ENCODE measurements around the gene PLEKHA3. TPM values are rescaled to one million over a fixed set of nuclear protein-coding genes. Genes with fewer than 3 reads are reported as not detected.
"Not testable (repeated sequence)": the region's sequence is repeated elsewhere in the genome, so short reads cannot be mapped to it uniquely, and the experiment has no call there.

The PLEKHA3 gene
- total RNA-seq, 1 donor from 2014 or later, result 8.4 TPM

GRCh38 chr2:178522950-178523595, 42.8 kb downstream of the PLEKHA3 start:
- peak; percentile 29 for DNase-seq (ENCODE audit: extremely low read depth, low read depth, low spot score)

DNA sequence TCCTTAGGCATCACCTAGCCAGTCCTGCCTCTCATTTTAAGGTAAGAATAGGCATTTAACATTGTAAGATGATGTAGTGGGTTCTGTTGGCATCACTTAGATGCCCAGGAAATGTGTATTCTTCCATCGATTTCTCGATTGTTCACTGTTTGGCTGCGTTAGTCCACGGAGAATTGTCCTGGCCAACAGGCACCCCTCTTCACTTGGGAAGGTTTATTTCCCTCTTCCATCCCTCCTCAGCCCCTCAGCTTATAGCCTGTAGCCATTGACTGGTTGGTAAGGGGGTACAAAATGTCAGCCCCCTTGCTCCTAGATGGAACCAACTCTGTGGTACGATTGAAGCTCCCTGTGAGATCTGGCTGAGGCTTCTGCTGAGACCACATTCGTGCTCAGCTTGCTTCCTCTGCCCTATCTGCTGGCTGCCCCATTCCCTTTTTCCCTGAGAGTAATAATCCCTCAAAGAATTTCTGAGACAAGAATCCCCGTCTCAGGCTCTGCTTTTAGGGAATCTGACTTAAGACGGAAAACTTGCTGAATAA, 43.4 kb downstream of the PLEKHA3 start:
- DNase-seq (ENCODE audit: extremely low read depth, low read depth, low spot score), result no peak

GRCh38 chr2:178525010-178525409, 44.8 kb downstream of the PLEKHA3 start:
- DNase-seq (ENCODE audit: extremely low read depth, low read depth, low spot score), result not testable (repeated sequence)

GRCh38 chr2:178525460-178525859, 45.2 kb downstream of the PLEKHA3 start:
- not testable (repeated sequence) for DNase-seq (ENCODE audit: extremely low read depth, low read depth, low spot score)

GRCh38 chr2:178526256-178526655, 46.0 kb downstream of the PLEKHA3 start:
- no peak for DNase-seq (ENCODE audit: extremely low read depth, low read depth, low spot score)

DNA sequence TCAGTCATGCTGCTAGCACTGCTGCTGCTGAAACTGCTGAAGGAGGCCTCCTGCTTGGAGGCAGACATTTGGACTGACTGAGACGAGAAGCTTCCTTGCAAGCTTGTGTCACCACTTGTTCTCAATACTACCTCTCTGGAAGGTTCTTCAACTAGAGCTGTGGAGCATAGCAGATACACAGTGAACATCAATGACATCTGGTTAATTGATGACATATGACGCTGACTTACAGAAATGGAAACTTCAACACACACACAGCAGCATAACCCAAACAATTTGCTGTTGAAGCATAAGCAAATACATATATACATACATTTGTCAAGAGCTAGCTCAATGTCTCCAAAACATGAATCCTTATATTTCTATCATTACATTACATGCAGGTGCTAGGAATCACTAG, 47.3 kb downstream of the PLEKHA3 start:
- no peak for DNase-seq (ENCODE audit: extremely low read depth, low read depth, low spot score)

DNA sequence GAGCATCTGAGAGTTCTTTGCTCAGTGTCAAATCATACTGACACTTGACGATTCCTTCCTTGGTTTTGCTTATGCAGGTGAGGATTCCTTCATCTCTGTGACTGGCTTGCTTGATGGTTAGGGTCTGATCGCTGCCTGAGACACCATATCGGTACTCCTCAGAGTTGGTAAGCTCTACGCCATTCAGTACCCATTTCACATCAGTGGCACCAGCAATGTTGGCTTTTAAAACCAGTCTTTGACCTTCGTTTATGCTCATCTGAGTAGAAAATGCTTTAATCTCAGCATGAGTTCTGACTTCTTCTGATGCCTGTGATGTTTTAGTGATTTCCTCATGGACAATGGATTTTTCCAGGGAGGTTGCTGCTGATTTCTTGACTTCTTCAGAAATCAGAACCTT, 48.4 kb downstream of the PLEKHA3 start:
- DNase-seq (ENCODE audit: extremely low read depth, low read depth, low spot score), result no peak

DNA sequence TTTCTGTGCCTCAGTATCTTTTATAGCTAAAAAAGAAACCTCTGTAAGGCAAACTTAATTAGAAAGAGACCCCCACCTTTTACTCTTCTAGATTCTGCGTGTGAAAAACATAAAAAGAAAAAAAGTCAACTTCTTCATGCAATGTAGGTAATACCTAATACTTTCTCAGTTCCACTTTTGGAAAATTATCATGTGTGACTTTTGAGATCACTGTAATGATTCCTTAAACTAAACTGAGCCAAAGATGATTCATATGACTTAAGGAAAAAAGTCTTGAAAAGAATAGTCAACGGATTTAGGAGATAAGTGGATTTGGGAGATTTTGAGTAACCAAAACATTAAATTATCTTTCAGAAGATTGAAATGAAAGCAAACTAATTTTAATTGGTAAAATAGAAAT, 48.9 kb downstream of the PLEKHA3 start:
- no peak for DNase-seq (ENCODE audit: extremely low read depth, low read depth, low spot score)

DNA sequence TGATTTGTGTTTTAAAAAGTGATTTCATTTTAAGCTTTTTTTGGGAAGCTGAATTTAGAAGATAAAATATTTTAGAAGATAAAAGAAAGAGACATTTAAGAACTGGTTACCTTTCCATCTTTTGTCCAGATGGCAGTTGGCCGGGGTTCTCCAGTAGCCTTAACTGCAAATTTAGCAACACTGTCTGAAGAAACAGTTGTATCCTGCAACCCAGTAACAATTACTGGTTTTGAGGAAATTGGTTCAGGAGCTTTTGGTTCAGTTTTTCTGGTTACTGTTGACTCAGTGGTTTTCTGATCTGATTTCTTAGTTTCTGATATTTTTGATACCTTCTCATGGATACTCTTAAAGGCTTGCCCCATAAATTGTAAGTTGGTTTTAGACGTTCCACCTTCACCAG, 49.9 kb downstream of the PLEKHA3 start:
- no peak for DNase-seq (ENCODE audit: extremely low read depth, low read depth, low spot score)

DNA sequence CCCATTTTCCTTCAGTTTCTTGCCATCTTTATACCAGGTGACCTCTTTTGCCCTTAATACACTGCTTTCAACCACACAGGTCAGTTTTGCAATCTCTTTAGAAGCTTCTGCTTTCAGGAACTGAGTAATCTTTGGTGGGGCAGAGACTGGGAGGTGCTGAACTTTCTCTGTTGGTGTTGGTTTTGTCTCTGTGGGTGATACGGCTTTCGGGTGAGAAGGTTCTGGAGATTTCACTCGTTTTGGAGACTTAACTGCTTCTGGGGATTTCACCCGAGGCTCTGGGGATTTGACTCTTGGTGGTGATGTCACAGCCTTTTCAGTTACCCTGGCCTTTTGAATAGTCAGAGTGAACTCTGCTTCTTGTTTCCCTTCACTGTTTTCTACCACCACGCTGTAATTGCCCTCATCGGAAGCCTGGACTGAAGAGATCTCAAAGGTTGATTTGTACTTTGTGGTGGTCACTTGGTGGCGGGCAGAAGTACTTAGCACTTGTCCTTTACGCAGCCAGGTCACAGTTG, 50.4 kb downstream of the PLEKHA3 start:
- DNase-seq (ENCODE audit: extremely low read depth, low read depth, low spot score), result no peak

- DNase-seq (ENCODE audit: extremely low read depth, low read depth, low spot score), result no peak
Observed at GRCh38 chr2:178531168-178531567, 50.9 kb downstream of the PLEKHA3 start.

DNA sequence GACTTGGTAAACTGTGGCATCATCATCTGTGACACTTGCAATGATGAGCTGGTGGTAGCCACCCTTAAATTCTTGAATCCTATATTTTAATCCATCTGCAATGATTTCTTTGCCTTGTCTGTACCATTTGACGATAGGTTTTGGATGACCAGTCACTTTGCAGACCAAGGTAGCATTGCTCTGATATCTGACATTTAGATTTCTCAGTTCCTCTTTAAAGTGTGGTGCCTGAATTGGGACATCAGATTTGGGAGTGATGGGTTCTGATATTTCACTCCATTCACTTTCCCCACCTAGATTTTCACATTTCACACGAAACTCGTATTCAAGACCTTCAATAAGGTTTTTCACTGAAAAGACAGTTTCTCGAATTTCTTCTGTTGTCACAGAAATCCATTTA, 55.8 kb downstream of the PLEKHA3 start:
- DNase-seq (ENCODE audit: extremely low read depth, low read depth, low spot score), result no peak

DNA sequence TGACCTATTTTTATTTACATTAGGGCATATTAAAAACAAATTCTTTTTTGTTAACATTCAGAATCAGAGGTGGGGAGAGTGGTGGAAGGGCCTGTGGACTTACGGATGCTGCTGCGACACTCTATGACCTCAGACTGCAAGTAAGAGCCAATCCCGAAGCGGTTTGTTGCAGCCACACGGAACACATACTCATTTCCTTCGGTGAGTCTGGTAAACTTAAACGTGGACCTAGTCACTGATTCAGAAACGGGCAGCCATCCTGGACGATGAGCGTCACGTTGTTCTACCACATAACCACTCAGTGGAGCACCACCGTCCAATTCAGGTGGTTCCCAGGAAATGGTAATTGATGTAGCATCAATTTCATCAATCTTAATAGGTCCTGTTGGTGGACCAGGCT, 61.9 kb downstream of the PLEKHA3 start:
- no peak for DNase-seq (ENCODE audit: extremely low read depth, low read depth, low spot score)

DNA sequence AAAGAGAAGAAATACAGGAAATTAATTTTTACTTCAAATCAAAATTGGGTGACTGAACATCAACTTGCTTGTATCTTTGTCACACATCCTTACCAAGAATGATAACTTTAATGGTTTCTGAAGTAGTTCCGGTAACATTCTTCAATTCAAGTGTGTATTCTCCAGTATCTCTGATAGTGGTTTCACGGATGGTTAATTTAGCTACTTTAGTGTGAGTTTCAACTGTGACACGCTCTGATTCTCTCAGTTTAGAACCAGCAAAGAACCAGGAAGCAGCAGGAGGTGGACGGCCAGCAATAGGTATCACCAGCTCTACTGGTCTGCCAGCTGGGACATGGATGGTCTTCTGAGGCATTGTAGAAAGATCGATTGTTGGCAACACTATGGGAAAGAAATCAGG, 62.3 kb downstream of the PLEKHA3 start:
- no peak for DNase-seq (ENCODE audit: extremely low read depth, low read depth, low spot score)

DNA sequence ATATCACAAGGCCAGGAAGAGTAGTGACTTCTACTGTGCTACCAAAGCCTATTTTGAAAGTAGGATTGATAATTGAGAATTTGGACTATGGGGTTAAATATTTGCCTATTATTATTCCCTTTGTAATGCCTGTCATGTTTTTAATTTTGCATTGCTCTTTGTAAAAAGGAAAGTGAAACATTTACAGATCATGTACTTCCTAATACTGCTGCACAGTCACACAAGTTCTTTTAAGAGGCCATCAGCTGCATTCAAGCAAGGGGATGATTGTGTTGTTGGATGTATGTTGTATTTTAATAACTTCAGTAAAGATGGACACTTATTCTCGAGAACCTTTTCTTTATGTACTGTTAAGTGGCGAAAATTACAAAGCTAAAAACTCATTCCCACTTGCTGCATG, 70.1 kb downstream of the PLEKHA3 start:
- no peak for DNase-seq (ENCODE audit: extremely low read depth, low read depth, low spot score)

DNA sequence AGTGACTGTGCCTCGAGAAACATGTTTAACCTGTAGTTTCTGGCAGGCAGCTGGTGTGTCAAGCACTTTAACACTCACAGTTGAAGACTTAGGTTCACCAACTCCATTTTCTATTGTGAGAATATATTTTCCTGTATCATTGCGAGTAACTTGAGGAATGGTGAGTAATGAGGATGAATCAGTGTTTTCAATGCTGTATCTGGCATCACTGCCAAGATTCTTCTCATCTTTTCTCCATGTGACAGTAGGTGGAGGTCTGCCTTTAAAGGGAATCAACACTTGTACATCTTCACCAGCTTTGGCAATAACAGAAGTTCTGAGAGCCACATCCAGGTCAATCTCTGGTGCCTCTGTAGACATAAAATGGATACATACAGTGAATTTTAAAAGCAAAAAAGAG, 72.8 kb downstream of the PLEKHA3 start:
- DNase-seq (ENCODE audit: extremely low read depth, low read depth, low spot score), result no peak

Other genes with a start within 250 kb of the PLEKHA3 start
- gene PRKRA, start 29.3 kb upstream of the PLEKHA3 start, total RNA-seq, result 23.6 and 35.5 TPM in 2 replicates
- gene PJVK, start 29.1 kb upstream of the PLEKHA3 start, total RNA-seq, result 0.15 and 3.4 TPM in 2 replicates
- gene FKBP7, start 1.9 kb upstream of the PLEKHA3 start, total RNA-seq, result 16.8 and 26.2 TPM in 2 replicates